HG02571 (cell line): ENCODE results near the gene TMEM135.
A peak's percentile ranks its signal among the peaks of the same experiment; 100 is the strongest.
"Not testable (repeated sequence)": the region's sequence is repeated elsewhere in the genome, so short reads cannot be mapped to it uniquely, and the experiment has no call there.

ENCODE experiments used
- ATAC-seq: cut with Tn5 transposase; IDR thresholded peaks from one replicate; pipeline ENCODE4 v1.9.1; 2021; ENCODE audit warnings: mild to moderate bottlenecking, moderate library complexity; ENCODE audit not compliant: unreplicated experiment

The TMEM135 gene

DNA sequence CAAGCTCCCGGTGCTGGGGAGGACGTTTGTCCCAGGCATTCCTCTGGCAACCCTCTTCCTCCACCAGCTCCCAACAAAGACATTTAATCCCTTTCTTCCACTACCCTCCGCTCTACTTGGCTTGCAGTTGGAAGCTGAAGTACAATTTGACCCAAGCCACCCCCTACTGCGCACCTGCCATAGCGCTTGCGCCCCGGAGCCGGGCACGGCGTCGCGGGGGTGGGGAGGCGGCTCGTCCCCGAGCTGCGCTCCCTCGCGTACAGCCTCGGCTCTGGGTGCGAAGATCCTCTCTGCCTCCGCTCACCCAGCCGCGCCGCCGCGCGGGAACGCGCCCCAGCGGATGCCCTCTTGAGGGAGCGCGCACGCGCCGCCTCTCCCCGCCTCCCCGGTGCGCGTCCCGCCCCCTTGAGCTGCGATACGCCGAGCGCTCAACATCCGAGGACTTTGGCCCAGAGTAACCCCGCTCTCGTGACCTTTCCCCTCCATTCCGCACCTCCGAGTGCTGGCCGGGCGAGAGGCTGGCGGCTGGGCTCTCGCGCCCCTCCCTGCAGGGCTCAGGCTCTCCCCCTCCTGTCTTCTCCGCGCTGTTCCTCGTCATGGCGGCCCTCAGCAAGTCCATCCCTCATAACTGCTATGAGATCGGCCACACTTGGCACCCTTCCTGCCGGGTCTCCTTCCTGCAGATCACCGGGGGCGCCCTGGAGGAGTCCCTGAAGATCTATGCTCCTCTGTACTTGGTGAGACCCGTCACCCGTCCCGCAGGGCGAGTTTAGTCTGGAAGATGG, at the start of gene TMEM135:
Gene TMEM135 (plus strand): TSS at position 485 of the 785 bp plus-strand sequence. CDS start 112 bp downstream, at position 597.
- peak; percentile 99 for ATAC-seq

DNA sequence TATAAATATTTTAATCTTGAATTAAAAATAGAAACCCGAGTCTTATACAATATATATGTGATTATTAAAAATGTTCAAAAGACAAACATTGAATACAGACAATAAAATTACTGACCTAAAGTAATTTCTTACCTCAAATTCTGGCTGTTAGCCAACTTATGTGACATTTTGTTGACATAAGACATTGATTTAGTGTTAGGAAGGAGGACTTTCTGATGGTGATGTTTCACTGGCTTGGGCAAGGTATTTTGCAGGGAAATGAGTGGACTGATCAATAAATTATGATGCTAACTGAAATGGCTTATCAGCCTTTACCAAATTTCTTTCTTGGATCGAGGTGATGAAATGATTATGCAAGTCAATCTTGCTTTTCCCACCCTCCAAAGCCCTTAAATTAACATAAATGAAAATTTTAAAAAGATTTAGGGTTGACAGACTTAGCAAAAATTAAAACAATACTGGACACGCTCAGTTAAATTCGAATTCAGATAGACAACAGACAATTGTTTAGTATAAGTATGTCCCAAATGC, 49.3 kb upstream of the TMEM135 start:
- no peak for ATAC-seq

DNA sequence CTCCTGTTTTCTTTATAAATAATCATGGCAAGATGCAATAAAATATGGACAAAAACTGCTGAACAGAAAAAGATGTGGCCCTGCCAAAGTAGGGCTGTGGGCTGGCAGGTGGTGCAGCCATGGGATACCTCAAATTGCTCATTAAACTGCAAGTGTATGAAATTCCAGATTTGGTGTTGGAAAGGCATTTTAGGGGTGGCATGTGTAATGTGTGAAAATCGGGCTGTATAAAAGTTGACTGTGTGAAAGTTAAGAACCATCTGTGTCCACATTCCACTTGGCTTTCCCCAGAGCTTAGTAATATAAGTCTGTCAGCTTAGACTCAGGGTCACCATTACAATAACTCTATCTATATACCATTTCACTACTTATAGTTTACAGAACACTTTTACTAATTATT, 47.7 kb upstream of the TMEM135 start:
- ATAC-seq, result no peak

DNA sequence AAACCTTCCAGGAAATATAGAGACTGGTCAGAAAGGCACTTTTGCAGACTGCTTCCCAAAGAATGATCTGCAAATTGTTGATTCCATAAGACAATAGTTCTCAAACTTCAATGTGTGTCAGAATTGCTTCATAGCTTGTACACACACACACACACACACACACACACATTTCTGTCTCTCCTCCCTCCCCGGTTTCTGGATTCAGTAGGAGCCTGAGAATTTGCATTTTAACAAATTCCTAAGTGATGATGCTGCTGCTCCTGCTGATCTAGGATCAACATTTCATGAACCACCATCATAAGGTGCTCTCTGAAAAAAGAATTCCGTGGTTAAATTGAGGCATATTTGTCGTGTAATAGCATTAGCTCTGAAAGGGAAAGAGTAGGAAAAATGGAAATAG, 47.2 kb upstream of the TMEM135 start:
- ATAC-seq, result no peak

DNA sequence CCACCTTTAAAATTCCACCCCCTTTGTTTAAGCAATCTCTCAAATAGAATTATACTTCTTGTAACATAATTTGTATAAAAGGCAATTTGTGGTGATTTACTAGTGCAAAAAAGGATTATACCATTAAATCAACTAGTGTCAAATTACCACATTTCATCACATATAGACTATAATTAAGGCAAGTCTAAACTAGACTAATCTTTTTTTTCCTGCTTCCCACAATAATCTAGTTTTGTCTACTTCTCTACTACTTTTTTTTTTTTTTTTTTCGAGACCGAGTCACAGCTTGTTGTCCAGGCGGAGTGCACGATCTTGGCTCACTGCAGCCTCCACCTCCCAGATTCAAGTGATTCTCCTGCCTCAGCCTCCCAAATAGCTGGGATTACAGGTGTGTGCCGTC, 46.4 kb upstream of the TMEM135 start:
- ATAC-seq, result no peak

DNA sequence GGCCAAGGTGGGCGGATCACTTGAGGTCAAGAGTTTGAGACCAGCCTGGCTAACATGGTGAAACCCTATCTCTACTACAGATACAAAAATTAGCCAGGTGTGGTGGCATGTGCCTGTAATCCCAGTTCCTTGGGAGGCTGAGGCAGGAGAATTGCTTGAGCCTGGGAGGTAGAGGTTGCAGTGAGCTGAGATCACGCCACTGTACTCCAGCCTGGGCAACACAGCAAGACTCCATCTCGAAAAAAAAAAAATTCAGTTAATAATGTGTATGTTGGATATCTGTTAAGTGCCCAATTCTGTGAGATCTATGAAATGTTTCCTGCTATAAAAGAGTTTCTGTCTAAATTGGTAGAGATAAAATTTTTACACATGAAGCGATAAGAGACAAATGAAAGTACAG, 45.4 kb upstream of the TMEM135 start:
- ATAC-seq, result not testable (repeated sequence)

DNA sequence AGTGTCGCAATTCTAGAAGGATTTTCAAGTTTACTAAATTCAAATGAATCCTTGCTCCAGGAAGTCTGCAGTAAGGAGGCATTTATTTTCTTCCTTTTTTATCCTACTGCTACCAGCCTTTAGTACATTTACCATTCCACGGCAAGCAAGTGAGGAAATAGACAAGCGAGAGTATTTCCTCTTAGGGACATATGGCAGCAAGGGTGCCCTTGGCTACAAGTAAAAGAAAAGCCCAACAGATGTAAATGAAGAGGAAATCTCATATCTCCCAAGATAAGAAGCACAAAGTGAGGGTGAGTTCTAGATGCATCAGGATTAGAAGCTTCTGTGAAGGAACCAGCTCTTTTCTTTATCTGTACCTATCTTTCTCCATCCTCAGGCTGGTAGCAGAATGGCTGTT, 44.7 kb upstream of the TMEM135 start:
- no peak for ATAC-seq

DNA sequence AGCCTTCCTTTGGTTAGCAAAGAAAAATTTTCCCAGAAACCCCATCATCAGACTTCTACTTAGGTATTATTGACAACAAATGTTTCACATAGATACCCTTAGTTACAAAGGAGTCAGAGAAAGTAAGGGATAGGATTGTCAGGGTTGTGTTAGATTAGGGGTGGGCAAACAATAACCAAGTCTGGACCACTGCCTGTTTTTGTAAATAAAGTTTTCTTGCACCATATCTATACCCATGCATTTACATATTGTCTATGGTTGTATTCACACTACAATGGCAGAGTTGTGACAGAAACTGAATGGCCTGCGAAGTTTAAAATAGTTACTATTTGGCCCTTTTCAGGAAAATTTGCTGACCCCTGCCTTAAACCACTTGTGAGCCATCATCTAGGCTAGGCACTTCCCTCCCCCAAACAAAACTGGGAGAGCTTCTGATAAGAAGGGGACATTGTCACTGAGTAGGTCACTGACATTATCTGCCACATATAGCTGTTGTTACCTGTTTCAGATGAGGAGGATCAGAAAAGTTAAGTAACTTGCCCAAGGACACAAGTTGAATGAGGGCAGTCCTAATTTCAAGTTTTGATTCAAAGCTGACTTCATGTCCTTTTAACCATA, 40.7 kb upstream of the TMEM135 start:
- ATAC-seq, result no peak

DNA sequence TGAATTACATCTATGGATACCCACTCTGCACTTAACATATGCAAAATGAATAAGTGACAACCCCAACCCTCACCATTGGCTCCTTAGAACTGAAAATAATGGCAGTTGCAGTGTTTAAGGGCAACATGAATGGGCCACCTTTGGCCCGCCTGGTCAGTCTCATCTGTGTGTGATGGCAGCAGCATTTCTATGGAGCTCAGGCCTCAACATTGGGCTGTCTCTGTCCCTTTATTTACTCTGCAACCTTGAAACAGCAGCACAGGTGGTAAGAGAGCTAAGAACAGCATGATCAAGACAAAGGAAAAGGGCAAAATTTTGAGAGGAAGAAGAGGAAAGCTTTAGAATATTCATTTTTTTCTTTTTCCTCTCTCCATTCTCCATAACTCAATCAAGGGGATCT, 38.3 kb upstream of the TMEM135 start:
- ATAC-seq, result no peak

DNA sequence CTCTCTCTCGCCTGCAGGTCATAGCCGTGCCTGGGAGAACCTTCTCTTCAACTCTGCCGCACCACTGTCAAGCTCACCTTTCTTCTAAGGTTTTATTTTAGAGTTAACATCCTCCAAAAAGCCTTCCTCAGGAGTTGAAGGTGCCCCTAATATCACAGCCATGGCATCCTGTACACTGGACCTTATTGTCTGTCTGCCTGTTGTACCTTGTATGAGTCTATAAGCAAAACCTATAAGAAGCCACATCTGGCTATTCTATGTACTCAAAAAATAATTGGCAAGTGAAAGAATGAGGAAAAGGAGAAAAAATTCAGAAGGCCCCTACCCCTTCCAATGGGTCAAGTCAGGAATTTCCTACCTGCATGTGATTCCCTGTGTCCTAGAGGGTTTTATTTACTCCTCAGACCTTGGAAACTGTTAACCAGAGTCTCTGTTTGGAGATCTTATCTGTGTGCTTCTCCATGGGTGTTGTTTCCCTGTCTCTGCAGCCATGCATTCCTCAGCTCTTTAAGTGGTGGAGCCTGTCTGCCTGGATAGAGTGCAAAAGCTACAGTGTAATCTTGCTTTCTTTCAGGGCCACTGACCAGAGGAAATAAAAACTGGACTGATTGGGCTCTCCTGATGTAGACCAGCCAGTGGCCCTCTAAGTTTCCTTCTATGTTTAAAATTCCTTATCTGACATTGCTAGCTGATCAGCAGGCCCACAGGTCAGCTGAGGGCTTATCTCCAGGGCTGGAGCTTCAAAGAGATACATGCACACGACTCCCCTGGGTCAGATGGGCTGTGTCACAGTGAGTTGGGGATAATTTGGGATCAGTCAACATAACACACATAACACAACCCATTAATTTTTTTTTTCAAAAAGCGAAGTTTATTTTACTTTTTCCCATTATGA, 37.6 kb upstream of the TMEM135 start:
- ATAC-seq, result no peak

DNA sequence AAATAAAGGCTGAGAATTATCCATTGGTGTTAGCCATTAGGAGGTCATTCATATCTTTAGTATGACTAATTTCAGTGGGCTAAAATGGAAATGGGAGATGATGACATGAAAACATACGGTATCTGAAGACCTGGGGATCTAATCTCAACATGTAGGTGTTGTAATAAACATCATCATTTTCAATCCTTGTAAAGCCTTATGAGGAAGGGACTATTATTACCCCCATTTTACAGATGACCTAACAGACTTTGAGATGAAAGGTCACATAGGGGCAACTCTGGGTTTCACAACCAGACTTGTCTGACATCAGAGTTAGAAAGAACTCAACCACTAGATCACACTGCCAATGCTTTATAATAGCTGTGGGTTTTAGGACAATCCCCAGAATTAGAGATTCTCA, 34.8 kb upstream of the TMEM135 start:
- ATAC-seq, result no peak

DNA sequence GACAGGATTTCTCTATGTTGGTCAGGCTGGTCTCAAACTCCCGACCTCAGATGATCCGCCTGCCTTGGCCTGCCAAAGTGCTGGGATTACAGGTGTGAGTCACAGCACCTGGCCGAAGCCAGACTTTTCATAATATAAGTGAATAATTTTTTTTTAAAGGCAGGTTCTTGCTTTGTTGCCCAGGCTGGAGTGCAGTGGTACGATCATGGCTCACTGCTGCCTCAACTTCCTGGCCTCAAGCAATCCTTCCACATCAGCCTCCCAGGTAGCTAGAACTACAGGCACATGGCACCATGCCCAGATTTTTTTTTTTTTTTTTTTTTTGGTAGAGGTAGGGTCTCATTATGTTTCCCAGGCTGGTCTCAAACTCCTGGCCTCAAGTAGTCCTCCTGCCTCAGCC, 33.5 kb upstream of the TMEM135 start:
- ATAC-seq, result not testable (repeated sequence)

DNA sequence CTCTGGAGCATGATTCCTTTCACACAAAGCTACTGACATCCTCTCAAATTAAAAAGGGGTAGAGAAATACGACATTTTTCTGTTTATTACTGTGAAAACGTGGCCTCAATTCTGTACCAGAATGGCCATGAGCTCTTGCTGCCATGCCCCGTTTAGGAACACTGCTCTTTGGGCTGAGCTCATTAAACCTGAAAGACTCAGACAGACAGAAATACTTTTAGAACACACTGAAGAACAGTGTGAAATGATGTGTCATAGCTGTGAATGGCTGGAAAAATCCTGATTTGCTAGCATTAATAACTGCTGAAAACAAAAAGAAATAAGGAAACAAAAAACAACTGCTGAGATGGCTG, 32.2 kb upstream of the TMEM135 start:
- no peak for ATAC-seq

DNA sequence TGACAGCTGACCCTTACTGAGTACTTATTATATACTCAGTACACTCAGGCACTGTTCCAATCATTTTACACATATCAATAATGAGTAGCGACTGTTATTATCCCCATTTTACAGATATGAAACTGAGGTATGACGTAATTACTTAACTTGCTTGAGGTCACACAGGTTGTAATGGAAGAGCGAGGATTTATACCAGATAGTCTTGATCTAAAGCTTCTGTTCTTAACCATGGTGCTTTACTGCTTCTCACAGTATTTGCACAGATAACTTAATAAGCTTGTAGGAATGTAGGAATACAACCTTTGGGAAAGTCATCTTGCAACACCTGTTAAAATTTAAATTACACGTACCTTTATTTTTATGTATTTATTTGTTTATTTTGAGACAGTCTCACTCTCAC, 31.7 kb upstream of the TMEM135 start:
- no peak for ATAC-seq

DNA sequence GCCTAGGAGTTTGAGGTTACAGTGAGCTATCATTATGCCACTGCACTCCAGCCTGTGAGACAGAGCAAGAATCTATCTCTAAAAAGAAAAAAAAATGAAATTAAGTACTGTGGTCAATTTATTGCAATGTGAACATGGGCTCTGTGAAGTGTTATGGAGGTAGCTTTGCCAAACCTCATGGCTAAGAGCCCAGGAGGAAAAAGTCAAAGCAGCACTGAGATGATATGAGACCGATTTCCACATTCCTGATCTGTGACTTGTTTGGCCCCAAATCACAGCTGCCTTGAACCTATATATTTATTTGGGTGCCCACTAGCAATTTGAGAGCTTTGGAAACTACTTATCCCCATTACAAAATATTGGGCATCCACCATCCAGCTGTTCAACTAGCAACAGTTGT, 29.8 kb upstream of the TMEM135 start:
- no peak for ATAC-seq

DNA sequence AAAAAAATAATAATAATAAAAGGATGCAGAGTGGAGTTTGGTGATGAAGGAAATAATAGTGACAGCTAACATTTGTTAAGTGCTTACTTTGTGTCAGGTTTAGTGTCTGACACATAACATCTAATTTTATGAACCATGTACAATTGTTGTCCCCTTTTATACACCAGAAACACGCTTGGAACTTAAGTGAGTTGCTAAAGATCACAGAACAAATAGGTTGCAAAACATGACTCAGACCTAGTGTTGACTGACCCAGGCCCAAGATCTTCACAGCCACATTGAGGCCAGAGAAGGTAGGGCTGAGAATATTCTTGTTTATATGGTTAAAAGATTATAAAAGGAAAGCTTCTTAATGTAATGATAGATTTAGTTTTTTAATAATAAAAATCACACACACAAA, 25.6 kb upstream of the TMEM135 start:
- no peak for ATAC-seq

DNA sequence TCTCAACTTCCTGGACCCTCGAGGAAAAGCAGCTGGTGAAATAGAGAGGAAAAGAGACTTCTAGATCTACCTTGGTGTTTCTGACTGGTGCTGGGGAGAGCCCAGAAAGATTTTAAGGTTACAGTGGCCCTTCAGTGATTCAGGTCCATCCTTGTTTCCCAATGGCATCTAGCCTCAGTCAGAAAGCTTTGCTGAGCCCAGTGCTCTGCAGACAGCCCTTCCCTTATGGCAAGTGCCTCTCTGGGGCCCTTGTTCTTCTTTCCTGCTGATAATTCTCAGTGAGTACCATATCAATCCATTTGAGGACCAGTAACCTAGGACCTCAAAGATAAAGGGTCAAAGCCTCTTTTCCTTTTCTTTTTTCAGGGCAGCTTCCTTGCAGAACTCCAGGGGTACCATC, 25.1 kb upstream of the TMEM135 start:
- ATAC-seq, result no peak

DNA sequence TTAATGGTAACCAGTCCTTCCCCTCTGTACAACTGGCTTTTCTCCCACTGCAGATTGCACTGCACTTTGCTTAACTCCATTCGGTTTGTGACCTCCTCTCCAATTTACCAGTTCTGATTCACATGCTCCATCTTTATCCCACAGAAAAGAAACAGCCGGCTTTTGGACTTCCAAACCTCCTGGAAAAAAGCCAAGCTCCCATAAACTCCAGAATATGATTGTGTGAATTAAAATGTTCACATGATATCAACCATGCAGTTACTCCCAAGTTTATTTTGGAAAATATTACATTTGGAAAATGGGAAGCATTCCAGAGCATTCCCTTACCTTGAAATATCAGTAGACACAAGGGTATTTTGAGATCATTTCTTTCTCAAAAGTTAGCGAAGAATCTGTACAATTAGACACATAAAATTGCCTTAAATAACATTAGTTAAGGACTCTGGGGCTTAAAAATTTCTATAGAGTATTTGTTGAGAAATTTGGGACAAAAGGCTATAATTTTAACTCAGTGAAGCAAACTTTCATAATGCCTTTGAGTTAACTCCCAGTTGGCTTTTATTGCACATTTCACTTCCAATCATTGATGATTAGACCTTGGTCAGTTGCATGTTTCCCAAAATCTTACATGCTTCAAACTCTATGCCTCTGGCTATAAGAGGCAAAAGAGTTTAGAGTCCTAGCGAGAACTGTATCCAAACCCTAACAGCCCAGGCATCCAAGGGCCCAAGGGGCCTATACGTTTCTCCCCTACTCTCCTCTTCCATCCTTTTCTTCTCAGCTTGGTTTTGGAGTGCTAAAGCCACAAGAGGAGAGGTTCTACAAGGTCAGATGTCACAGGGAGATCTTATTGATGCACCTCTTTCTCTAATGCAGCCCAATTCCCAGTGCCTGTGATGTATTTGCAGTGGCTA, 23.6 kb upstream of the TMEM135 start:
- ATAC-seq, result no peak

DNA sequence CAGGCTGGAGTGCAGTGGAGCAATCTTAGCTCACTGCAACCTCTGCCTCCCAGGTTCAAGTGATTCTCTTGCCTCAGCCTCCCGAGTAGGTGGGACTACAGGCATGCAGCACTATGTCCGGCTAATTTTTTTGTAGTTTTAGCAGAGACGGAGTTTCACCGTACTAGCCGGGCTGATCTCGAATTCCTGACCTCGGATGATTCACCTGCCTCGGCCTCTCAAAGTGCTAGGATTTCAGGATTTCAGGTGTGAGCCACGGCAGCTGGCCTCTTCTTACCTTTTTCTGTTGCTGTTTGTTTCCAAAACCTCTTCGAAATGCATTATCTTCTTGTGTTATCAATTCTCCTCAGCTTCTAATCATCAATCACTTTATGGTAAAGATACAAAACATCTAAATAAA, 22.1 kb upstream of the TMEM135 start:
- ATAC-seq, result no peak

DNA sequence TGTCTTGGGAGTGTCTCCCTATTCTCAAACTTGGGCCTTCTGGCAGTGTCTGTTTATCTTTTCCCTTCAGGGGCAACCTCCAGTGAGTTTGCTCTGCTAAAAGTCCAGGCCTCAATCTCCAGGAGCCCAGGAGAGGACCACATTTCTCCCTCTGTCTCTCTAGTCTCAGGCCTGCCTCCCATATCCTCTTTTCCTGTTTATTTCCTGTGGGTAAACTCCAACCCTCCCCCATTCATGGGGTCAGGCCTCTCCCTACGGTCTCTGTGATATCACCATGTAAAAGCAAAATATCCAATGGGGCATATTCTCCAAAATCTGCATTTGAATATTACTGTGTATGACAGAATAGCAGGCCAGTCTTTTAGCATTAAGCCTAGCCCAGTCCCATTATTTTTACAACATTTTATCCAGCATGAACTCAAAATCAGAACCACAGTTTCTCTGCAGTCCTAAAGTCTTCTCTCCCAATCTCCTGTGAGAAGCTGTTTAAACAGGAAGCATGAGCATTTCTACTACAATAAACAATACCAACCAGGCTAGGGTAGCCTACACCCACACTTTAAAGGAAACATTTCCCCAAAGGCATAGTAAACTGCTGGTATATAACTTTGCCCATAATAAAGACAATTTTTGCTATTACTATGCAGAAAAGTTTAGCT, 18.0 kb upstream of the TMEM135 start:
- no peak for ATAC-seq
